Stimulated activated memory B cell treated with anti-CD40 and anti-IgM and Interleukin-4, amounts not matched to agents 10 μg/mL and 1 μg/mL and 100 μg/mL, for 72 hours (primary cell): ENCODE results near the gene REEP3.
A peak's percentile ranks its signal among the peaks of the same experiment; 100 is the strongest.
"Not testable (repeated sequence)": the region's sequence is repeated elsewhere in the genome, so short reads cannot be mapped to it uniquely, and the experiment has no call there.

Experiments used
- ATAC-seq: fragments of 150-1000 bp; cut with Tn5 transposase; 2 replicates; pipeline ENCODE4 v1.10.0; 2021
- H3K27ac Mint-ChIP-seq: one replicate; pipeline ENCODE4 v1.8.0; 2022; ENCODE audit warnings: mild to moderate bottlenecking, mixed read lengths
- H3K27me3 Mint-ChIP-seq: one replicate; pipeline ENCODE4 v1.8.0; 2022; ENCODE audit warnings: mixed read lengths
- H3K36me3 Mint-ChIP-seq: one replicate; pipeline ENCODE4 v1.8.0; 2022; ENCODE audit warnings: mixed read lengths
- H3K4me1 Mint-ChIP-seq: one replicate; pipeline ENCODE4 v1.8.0; 2022; ENCODE audit warnings: mixed read lengths
- H3K4me3 Mint-ChIP-seq: one replicate; pipeline ENCODE4 v1.8.0; 2022; ENCODE audit warnings: mild to moderate bottlenecking, moderate library complexity, mixed read lengths
- H3K9me3 Mint-ChIP-seq: one replicate; pipeline ENCODE4 v1.8.0; 2022; ENCODE audit warnings: mixed read lengths

The REEP3 gene

GRCh38 chr10:63554657-63555056 lies 33.5 kb downstream of the REEP3 start:
- peaks cover 6% of the 10 kb centered on the region for H3K36me3 Mint-ChIP-seq
- no peak overlapping the region for H3K4me3 Mint-ChIP-seq
- H3K9me3 Mint-ChIP-seq, result no peaks in the 10 kb centered on the region
- no peaks in the 10 kb centered on the region for H3K27me3 Mint-ChIP-seq
- H3K4me1 Mint-ChIP-seq, result peaks cover 29% of the 10 kb centered on the region
- ATAC-seq, result peak; percentile 84
- H3K27ac Mint-ChIP-seq, result peak overlapping the region; percentile 43

GRCh38 chr10:63555330-63555729 lies 34.1 kb downstream of the REEP3 start:
- H3K27ac Mint-ChIP-seq, result peak overlapping the region; percentile 43
- no peaks in the 10 kb centered on the region for H3K27me3 Mint-ChIP-seq
- ATAC-seq, result no peak
- H3K9me3 Mint-ChIP-seq, result no peaks in the 10 kb centered on the region
- peaks cover 28% of the 10 kb centered on the region for H3K4me1 Mint-ChIP-seq
- H3K4me3 Mint-ChIP-seq, result no peak overlapping the region
- H3K36me3 Mint-ChIP-seq, result peaks cover 6% of the 10 kb centered on the region

GRCh38 chr10:63558132-63558784 lies 37.1 kb downstream of the REEP3 start:
- peaks cover 26% of the 10 kb centered on the region for H3K4me1 Mint-ChIP-seq
- no peak overlapping the region for H3K4me3 Mint-ChIP-seq
- H3K36me3 Mint-ChIP-seq, result peaks cover 6% of the 10 kb centered on the region
- H3K27me3 Mint-ChIP-seq, result no peaks in the 10 kb centered on the region
- H3K27ac Mint-ChIP-seq, result no peak overlapping the region
- no peak for ATAC-seq
- no peaks in the 10 kb centered on the region for H3K9me3 Mint-ChIP-seq

GRCh38 chr10:63561341-63561740 lies 40.1 kb downstream of the REEP3 start:
- Mint-ChIP-seq H3K4me1 (peaks cover 6% of the 10 kb centered on the region), H3K4me3 (no peak overlapping the region), H3K27me3 (no peaks in the 10 kb centered on the region), H3K27ac (no peak overlapping the region), H3K36me3 (no peaks in the 10 kb centered on the region), H3K9me3 (no peaks in the 10 kb centered on the region)
- ATAC-seq, result no peak

GRCh38 chr10:63562391-63562790 lies 41.2 kb downstream of the REEP3 start:
- no peak overlapping the region for H3K27ac Mint-ChIP-seq
- H3K9me3 Mint-ChIP-seq, result no peaks in the 10 kb centered on the region
- no peaks in the 10 kb centered on the region for H3K36me3 Mint-ChIP-seq
- ATAC-seq, result no peak
- H3K4me1 Mint-ChIP-seq, result peaks cover 6% of the 10 kb centered on the region
- H3K27me3 Mint-ChIP-seq, result no peaks in the 10 kb centered on the region
- no peak overlapping the region for H3K4me3 Mint-ChIP-seq

- Mint-ChIP-seq H3K4me3 (no peak overlapping the region), H3K27ac (no peak overlapping the region), H3K36me3 (no peaks in the 10 kb centered on the region), H3K9me3 (no peaks in the 10 kb centered on the region), H3K27me3 (no peaks in the 10 kb centered on the region), H3K4me1 (peaks cover 6% of the 10 kb centered on the region)
- no peak for ATAC-seq
Observed at GRCh38 chr10:63562857-63563256, 41.7 kb downstream of the REEP3 start.

- Mint-ChIP-seq H3K27ac (no peak overlapping the region), H3K36me3 (no peaks in the 10 kb centered on the region), H3K9me3 (no peaks in the 10 kb centered on the region), H3K4me3 (no peak overlapping the region), H3K27me3 (no peaks in the 10 kb centered on the region), H3K4me1 (peaks cover 6% of the 10 kb centered on the region)
- no peak for ATAC-seq
Observed at GRCh38 chr10:63563623-63564022, 42.4 kb downstream of the REEP3 start.

GRCh38 chr10:63564731-63565130 lies 43.5 kb downstream of the REEP3 start:
- not testable (repeated sequence) for H3K36me3 Mint-ChIP-seq, H3K27ac Mint-ChIP-seq, H3K4me3 Mint-ChIP-seq, H3K27me3 Mint-ChIP-seq, H3K9me3 Mint-ChIP-seq, ATAC-seq, H3K4me1 Mint-ChIP-seq

GRCh38 chr10:63573068-63573697 lies 52.0 kb downstream of the REEP3 start:
- ATAC-seq, result no peak
- H3K9me3 Mint-ChIP-seq, result no peaks in the 10 kb centered on the region
- no peak overlapping the region for H3K27ac Mint-ChIP-seq
- no peaks in the 10 kb centered on the region for H3K27me3 Mint-ChIP-seq
- H3K36me3 Mint-ChIP-seq, result peaks cover 31% of the 10 kb centered on the region
- H3K4me1 Mint-ChIP-seq, result no peaks in the 10 kb centered on the region
- no peak overlapping the region for H3K4me3 Mint-ChIP-seq

- H3K27me3 Mint-ChIP-seq, result no peaks in the 10 kb centered on the region
- no peak for ATAC-seq
- H3K4me3 Mint-ChIP-seq, result no peak overlapping the region
- no peak overlapping the region for H3K27ac Mint-ChIP-seq
- no peaks in the 10 kb centered on the region for H3K9me3 Mint-ChIP-seq
- H3K36me3 Mint-ChIP-seq, result peaks cover 31% of the 10 kb centered on the region
- no peaks in the 10 kb centered on the region for H3K4me1 Mint-ChIP-seq
Observed at GRCh38 chr10:63574011-63574410, 52.8 kb downstream of the REEP3 start.

GRCh38 chr10:63576501-63576900 lies 55.3 kb downstream of the REEP3 start:
- Mint-ChIP-seq H3K9me3 (no peaks in the 10 kb centered on the region), H3K4me1 (no peaks in the 10 kb centered on the region), H3K4me3 (no peak overlapping the region), H3K36me3 (peaks cover 21% of the 10 kb centered on the region), H3K27me3 (no peaks in the 10 kb centered on the region), H3K27ac (no peak overlapping the region)
- no peak for ATAC-seq

GRCh38 chr10:63578501-63578900 lies 57.3 kb downstream of the REEP3 start:
- Mint-ChIP-seq H3K4me1 (no peaks in the 10 kb centered on the region), H3K27me3 (no peaks in the 10 kb centered on the region), H3K36me3 (peaks cover 20% of the 10 kb centered on the region), H3K4me3 (no peak overlapping the region), H3K9me3 (no peaks in the 10 kb centered on the region), H3K27ac (no peak overlapping the region)
- no peak for ATAC-seq

- no peaks in the 10 kb centered on the region for H3K27me3 Mint-ChIP-seq
- no peaks in the 10 kb centered on the region for H3K4me1 Mint-ChIP-seq
- ATAC-seq, result no peak
- H3K4me3 Mint-ChIP-seq, result no peak overlapping the region
- no peak overlapping the region for H3K27ac Mint-ChIP-seq
- H3K9me3 Mint-ChIP-seq, result no peaks in the 10 kb centered on the region
- H3K36me3 Mint-ChIP-seq, result peaks cover 20% of the 10 kb centered on the region
Observed at GRCh38 chr10:63579371-63580014, 58.3 kb downstream of the REEP3 start.

- Mint-ChIP-seq H3K9me3 (no peaks in the 10 kb centered on the region), H3K27me3 (no peaks in the 10 kb centered on the region), H3K4me3 (no peak overlapping the region), H3K4me1 (no peaks in the 10 kb centered on the region), H3K27ac (no peak overlapping the region), H3K36me3 (peaks cover 3% of the 10 kb centered on the region)
- no peak for ATAC-seq
Observed at GRCh38 chr10:63582690-63583089, 61.5 kb downstream of the REEP3 start.

GRCh38 chr10:63583397-63583796 lies 62.2 kb downstream of the REEP3 start:
- Mint-ChIP-seq H3K27ac (no peak overlapping the region), H3K27me3 (no peaks in the 10 kb centered on the region), H3K4me1 (no peaks in the 10 kb centered on the region), H3K36me3 (no peaks in the 10 kb centered on the region), H3K9me3 (no peaks in the 10 kb centered on the region), H3K4me3 (no peak overlapping the region)
- no peak for ATAC-seq
